IPS-NIHi11 (cell line): Measurements from ENCODE around the gene RNF207.

Experiments
- DNase-seq: peaks from one replicate; pipeline ENCODE4 v3.0.0; 2012; ENCODE audit warnings: mixed read lengths, low spot score

The RNF207 gene

GRCh38 chr1:6269720-6270400, 63.9 kb downstream of the RNF207 start:
- DNase-seq: no peak

DNA sequence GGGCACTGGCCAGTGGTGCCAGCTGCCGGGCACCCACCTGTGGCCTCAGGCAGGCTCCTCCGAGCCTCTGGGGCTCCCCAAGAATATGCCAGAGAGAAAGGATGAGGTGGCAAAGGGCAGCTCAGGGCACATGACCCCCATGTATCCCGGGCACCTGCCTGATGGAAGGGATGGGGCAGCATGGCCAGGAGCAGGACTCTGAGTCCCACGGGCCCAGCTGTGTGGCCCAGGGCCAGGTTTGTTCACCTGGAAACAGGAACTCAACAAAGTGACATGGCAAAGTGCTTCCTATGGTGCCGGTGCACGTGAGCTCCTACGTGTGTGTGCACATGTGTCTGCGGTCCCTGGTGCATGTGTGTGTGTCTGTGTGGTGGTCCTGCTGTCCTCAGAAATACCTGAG, 64.5 kb downstream of the RNF207 start:
- DNase-seq: no peak
